K562 (cell line): ENCODE data around the gene SHISA8. TPM values are rescaled to one million over a fixed set of nuclear protein-coding genes. Genes with fewer than 3 reads are reported as not detected.
A peak's percentile ranks its signal among the peaks of the same experiment; 100 is the strongest.

Experiments used
- ATAC-seq: fragments of 200-7000 bp; cut with Tn5 transposase; 3 replicates; pipeline ENCODE4 v1.9.1; 2020; ENCODE audit warnings: moderate library complexity
- BruUV-seq: library from RNA; stranded (reverse); fragments of 400-500 nt; replicated peaks from 2 replicates; lab custom pipeline; 2021; lab: Mats Ljungman, UMichigan
- CTCF ChIA-PET: fragments of 300-600 bp; formaldehyde crosslinking; extraction: SDS; loops from one replicate; lab custom pipeline; 2021; ENCODE audit warnings: low intra/inter-chr PET ratio; lab: Yijun Ruan, JAX
- POLR2A ChIA-PET: fragments of 300-600, 350-650 bp; sonication (Branson Sonifier 250); formaldehyde crosslinking; extraction: SDS; loops from one replicate; lab custom pipeline; 2021; ENCODE audit warnings: antibody characterized with exemption, inconsistent platforms; lab: Yijun Ruan, JAX
- DNase-seq, 4 experiments: peaks; one replicate each; pipeline versions ENCODE4 v3.0.0 to v3.0.0-alpha.2; 2011 to 2018; ENCODE audit warnings: low spot score in 3 of 4, mixed read lengths in 3 of 4; ENCODE audit errors: extremely low read depth in 1 of 4
- FAIRE-seq: peaks from 2 replicates; lab custom pipeline; 2011; peaks lifted over from hg19 to GRCh38; lab: Jason Lieb, UNC
- H2AFZ ChIP-seq: 2 replicates; pipeline ENCODE4 v1.6.0; 2011; ENCODE audit warnings: low read depth, low read length, control low read depth, inconsistent platforms
- H3K27ac ChIP-seq: fragments of 200-600 bp; 3 replicates; pipeline ENCODE4 v1.8.0; 2011; ENCODE audit warnings: low read depth, mild to moderate bottlenecking, control low read depth, inconsistent platforms, low read length, moderate library complexity, mixed read lengths; ENCODE audit errors: extremely low read depth
- H3K27me3 ChIP-seq, 2 experiments: fragments of 300-600 bp in 1 of 2; 2 replicates in 1 of 2; 3 replicates in 1 of 2; pipeline versions ENCODE4 v1.6.0 to v1.8.0; 2011; ENCODE audit warnings: inconsistent platforms in 2 of 2, low read length in 2 of 2, mild to moderate bottlenecking in 1 of 2, mixed read lengths in 1 of 2, moderate library complexity in 1 of 2; ENCODE audit not compliant: control insufficient read depth in 2 of 2, insufficient read depth in 2 of 2
- H3K36me3 ChIP-seq: fragments of 300-600 bp; 3 replicates; pipeline ENCODE4 v1.8.0; 2011; ENCODE audit warnings: mild to moderate bottlenecking, low read length, inconsistent platforms; ENCODE audit not compliant: control insufficient read depth, insufficient read depth
- H3K4me1 ChIP-seq, 2 experiments: fragments of 200-600 bp in 1 of 2; replicated peaks in 1 of 2; 2 replicates in 1 of 2; 3 replicates in 1 of 2; pipeline versions ENCODE4 v1.5.1 to v1.8.0; 2011; ENCODE audit warnings: inconsistent platforms in 2 of 2, low read length in 2 of 2, mild to moderate bottlenecking in 1 of 2, mixed read lengths in 1 of 2, moderate library complexity in 1 of 2; ENCODE audit not compliant: control insufficient read depth in 2 of 2, insufficient read depth in 2 of 2
- H3K4me2 ChIP-seq: 2 replicates; pipeline ENCODE4 v1.6.1; 2011; ENCODE audit warnings: low read length, control low read depth, inconsistent platforms, mixed read lengths; ENCODE audit not compliant: insufficient read depth
- H3K4me3 ChIP-seq: fragments of 200-600 bp; sonication (generic), shearing (Covaris generic); 2 replicates; pipeline ENCODE4 v1.5.1; 2016; ENCODE audit warnings: control low read depth, inconsistent platforms
- H3K79me2 ChIP-seq: fragments of 200-600 bp; 3 replicates; pipeline ENCODE4 v1.8.0; 2011; ENCODE audit warnings: low read length, inconsistent platforms; ENCODE audit not compliant: control insufficient read depth, insufficient read depth
- H3K9ac ChIP-seq, 2 experiments: 2 replicates each; pipeline versions ENCODE4 v1.6.0 to v1.6.1; 2011; ENCODE audit warnings: low read depth in 2 of 2, low read length in 2 of 2, control low read depth in 1 of 2, inconsistent platforms in 1 of 2, mild to moderate bottlenecking in 1 of 2, mixed read lengths in 1 of 2; ENCODE audit not compliant: insufficient read depth in 1 of 2
- H3K9me1 ChIP-seq: one replicate; pipeline ENCODE4 v1.6.0; 2011; ENCODE audit warnings: inconsistent platforms, mild to moderate bottlenecking, low read length, moderate library complexity; ENCODE audit not compliant: control insufficient read depth, insufficient read depth
- H3K9me3 ChIP-seq: replicated peaks from 2 replicates; pipeline ENCODE4 v1.5.1; 2011; ENCODE audit warnings: low read depth, low read length, inconsistent platforms; ENCODE audit not compliant: control insufficient read depth, insufficient read depth
- H4K20me1 ChIP-seq: replicated peaks from 2 replicates; pipeline ENCODE4 v1.6.1; 2011; ENCODE audit warnings: low read length, inconsistent platforms, mixed read lengths; ENCODE audit not compliant: control insufficient read depth, insufficient read depth
- IRF1 ChIP-seq: sonication (generic); formaldehyde crosslinking; IDR thresholded peaks from 2 replicates; pipeline ENCODE4 v1.8.0; 2022; ENCODE audit warnings: missing genetic modification reagents, mild to moderate bottlenecking, borderline replicate concordance
- POLR2G ChIP-seq: fragments of 200-400 bp; formaldehyde crosslinking; IDR thresholded peaks from 2 replicates; pipeline ENCODE4 v1.6.1; 2017; ENCODE audit warnings: low read depth, mild to moderate bottlenecking, antibody characterized with exemption, low read length, moderate library complexity
- ZC3H8 ChIP-seq: fragments of 450-650 bp; IDR thresholded peaks from 2 replicates; pipeline ENCODE4 v1.6.1; 2017
- ZNF121 ChIP-seq: sonication (generic); formaldehyde crosslinking; conservative IDR thresholded peaks from 2 replicates; pipeline ENCODE4 v1.8.0; 2022; ENCODE audit warnings: missing genetic modification reagents
- WGBS: fragments of 100-300 bp; shearing (Covaris generic); methylation state at CpG from one replicate; pipeline ENCODE4 v1.1.6; 2016; ENCODE audit warnings: low coverage, mixed read lengths; ENCODE audit not compliant: insufficient coverage; ENCODE audit errors: missing lambda C conversion rate; 5-methylcytosine and 5-hydroxymethylcytosine counted together
- in situ Hi-C: fragments of 300-500 bp; cut with MboI; formaldehyde crosslinking; loops from 4 replicates; pipeline ENCODE4 v1.15.0; 2018; ENCODE audit warnings: inconsistent platforms, mixed read lengths
- intact Hi-C: fragments of 100-400 bp; cut with micrococcal nuclease; formaldehyde crosslinking; loops from 2 replicates; pipeline ENCODE4 v1.14.2; 2022
- polyA plus RNA-seq, 8 experiments: library from polyadenylated mRNA; depleted of rRNA in 4 of 8; stranded (reverse) in 5 of 8; unstranded in 3 of 8; fragments of >200 nt; fragmentation: Nextera tagmentation in 2 of 8; fragmentation: Illumina TruSeq in 1 of 8; extraction: Ambion mirVana in 2 of 8; extraction: Trizol in 1 of 8; gene quantifications; 2 replicates each; pipeline versions ENCODE4 v1.2.1 to v1.2.3, GENCODE V29; 2011 to 2014; ENCODE audit warnings: inconsistent platforms in 1 of 8, missing spikeins in 1 of 8
- total RNA-seq, 7 experiments: library from RNA; depleted of rRNA in 6 of 7; stranded (reverse); fragments of >200 nt in 6 of 7; fragmentation: Illumina TruSeq in 2 of 7; extraction: Trizol in 2 of 7; gene quantifications; 2 replicates each; pipeline versions ENCODE4 v1.2.1 to v1.2.3, GENCODE V29; 2011 to 2021; ENCODE audit warnings: low replicate concordance in 1 of 7

SHISA8 gene
- total and polyA plus RNA-seq, 9 of the 15 experiments (the other 6 are each of a cell fraction or from before 2014, with no cell fraction given): 0.07 to 3.3 (median 1.1) TPM; not detected in 4

- 100% methylated on average over 1 of the region's 4 CpGs for WGBS
- DNase-seq (no peak), ATAC-seq (no peak), FAIRE-seq (no peak)
- intact Hi-C loops: no loop called here
- ChIA-PET POLR2A (interaction anchor here (0.6 to 1.5 kb wide), 3 partner anchors 10 to 318 kb away, joined by 3 to 5 read pairs (median 3); no protein-coding TSS in a partner anchor), CTCF (interaction anchor here (0.6 kb wide), 1 partner anchor 174 kb away, joined by 4 read pairs; no protein-coding TSS in a partner anchor)
- TF ChIP-seq POLR2G: peak; percentile 12; the same call in 1 of the 2 replicates
- no peak for TF ChIP-seq ZC3H8
- Histone ChIP-seq H2AFZ (no peak overlapping the region), H3K4me2 (no peak overlapping the region), H3K27me3 (no peaks in the 10 kb centered on the region), H4K20me1 (no peaks in the 10 kb centered on the region), H3K4me1 (peaks cover 2 to 47% of the 10 kb centered on the region in 2 experiments; a peak in 4 of 5 replicates), H3K79me2 (0 out of 3 replicates have a peak, but pooled peaks cover 3% of the 10 kb centered on the region), H3K9me1 (peaks cover 3% of the 10 kb centered on the region), H3K4me3 (no peak overlapping the region), H3K27ac (no peak overlapping the region), H3K36me3 (peaks cover 30% of the 10 kb centered on the region; the same call in 2 of the 3 replicates), H3K9me3 (no peaks in the 10 kb centered on the region), H3K9ac (no peak overlapping the region)
- in situ Hi-C loops: no loop called here
- no TSS peak for BruUV-seq
These were observed 20.1 kb upstream of the SHISA8 start for GRCh38 chr22:41935015-41935351.

- in situ Hi-C loops: no loop called here
- Histone ChIP-seq H3K4me2 (no peak overlapping the region), H3K4me3 (no peak overlapping the region), H3K79me2 (0 out of 3 replicates have a peak, but pooled peaks cover 3% of the 10 kb centered on the region), H3K4me1 (peaks cover 2 to 48% of the 10 kb centered on the region in 2 experiments; a peak in 4 of 5 replicates), H2AFZ (no peak overlapping the region), H3K9me1 (peaks cover 3% of the 10 kb centered on the region), H4K20me1 (no peaks in the 10 kb centered on the region), H3K9ac (no peak overlapping the region), H3K36me3 (peaks cover 29% of the 10 kb centered on the region; the same call in 2 of the 3 replicates), H3K9me3 (no peaks in the 10 kb centered on the region), H3K27ac (no peak overlapping the region), H3K27me3 (no peaks in the 10 kb centered on the region)
- FAIRE-seq (no peak), ATAC-seq (no peak), DNase-seq (no peak)
- TF ChIP-seq IRF1 (no peak), ZNF121 (CRISPR knock-in tag) (peak; percentile 90)
- BruUV-seq: no TSS peak
- ChIA-PET POLR2A (interaction anchor here (0.6 to 1.5 kb wide), 3 partner anchors 9 to 318 kb away, joined by 3 to 5 read pairs (median 3); no protein-coding TSS in a partner anchor), CTCF (no interaction called here)
- WGBS: 86% methylated on average over 7 of the region's 17 CpGs
- intact Hi-C loops: no loop called here
These were observed 19.6 kb upstream of the SHISA8 start for GRCh38 chr22:41934284-41935014.
